GM19467 (cell line): ENCODE results near the gene ATP2B3.
A peak's percentile ranks its signal among the peaks of the same experiment; 100 is the strongest.

ENCODE experiments used
- ATAC-seq: cut with Tn5 transposase; IDR thresholded peaks from one replicate; pipeline ENCODE4 v1.9.1; 2021; ENCODE audit warnings: mild to moderate bottlenecking, moderate library complexity; ENCODE audit not compliant: unreplicated experiment

The ATP2B3 gene

DNA sequence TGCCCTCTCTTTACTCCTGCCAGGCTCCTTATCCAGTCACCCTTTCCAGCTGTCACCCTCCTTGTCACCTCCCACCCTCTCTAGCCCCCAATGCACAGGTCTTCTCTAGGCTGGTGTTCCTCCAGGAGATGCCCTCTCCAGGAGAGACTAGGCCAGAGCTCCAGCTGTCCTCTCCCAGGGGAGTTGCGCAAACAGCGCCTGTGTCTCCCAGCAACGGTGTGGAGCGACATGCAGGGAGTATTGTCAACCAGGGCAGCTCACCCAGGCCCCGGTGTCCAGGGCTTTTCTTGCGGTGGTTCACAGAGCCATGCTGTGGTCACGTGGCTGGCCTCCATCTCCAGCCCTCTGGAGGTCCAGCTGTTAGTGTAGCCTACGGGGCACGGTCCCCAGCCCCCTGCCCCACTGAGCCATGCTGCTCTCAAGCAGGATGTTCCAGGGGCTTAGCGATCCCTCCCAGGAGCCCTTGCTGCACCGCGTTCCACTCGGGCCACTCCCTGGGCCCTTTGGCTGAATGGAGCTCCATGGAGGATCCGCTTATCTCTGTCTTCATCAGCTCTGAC, 46.7 kb downstream of the ATP2B3 start:
- ATAC-seq, result no peak

DNA sequence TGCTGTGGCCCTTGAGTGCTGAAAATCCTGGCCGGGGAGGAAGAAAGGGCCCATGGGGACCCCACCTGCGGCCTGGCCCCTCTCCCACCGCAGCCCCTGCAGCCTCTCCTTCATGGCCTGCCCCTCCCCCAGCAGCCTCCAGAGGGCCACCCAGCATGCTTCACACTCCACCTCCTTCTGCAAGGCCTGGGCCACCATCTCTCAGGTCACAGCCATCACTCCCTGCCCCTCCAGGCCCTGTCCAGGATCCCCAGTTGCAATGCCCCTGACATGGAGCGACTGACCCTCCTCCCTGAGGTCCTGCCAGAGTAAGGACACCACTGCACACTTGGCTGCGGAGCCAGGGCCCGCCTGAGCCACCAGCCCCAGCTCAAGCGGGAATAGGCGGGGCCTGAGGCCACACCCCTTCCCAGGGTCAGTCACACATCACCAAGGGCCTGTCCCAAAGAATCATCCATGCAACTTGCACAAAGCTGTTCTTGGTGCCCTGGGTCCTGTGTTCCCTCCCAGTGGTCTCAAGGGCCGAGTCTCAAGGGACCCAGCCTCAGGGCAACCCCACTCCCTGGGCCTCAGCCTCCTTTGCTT, 48.6 kb downstream of the ATP2B3 start:
- no peak for ATAC-seq

DNA sequence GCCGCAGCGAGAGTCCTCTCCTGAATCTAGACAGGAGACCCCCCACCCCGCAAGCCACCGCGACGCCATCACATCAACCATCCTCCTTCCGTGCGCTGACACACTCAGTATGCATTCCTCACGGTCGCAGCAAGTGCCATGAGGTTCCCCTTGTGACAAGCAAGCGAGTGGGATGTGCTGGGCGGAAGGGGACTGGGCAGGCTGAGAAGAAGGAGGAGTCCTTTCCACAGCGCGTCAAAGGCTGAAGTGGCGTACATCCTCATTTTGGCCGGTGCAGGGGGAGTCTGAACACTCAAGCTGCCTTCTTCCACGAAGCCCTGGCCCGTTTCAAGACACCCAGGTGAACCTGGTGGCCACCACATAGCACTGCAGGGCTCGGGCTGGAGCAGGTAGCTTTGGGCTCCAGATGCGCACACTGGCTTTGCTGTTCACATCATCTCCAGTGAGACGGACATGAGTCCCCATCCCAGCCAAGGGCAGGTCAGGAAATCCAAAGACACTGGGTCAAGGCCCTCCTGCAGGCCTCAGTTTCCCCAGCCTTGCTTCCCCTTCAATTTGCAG, 51.1 kb downstream of the ATP2B3 start:
- ATAC-seq, result no peak

DNA sequence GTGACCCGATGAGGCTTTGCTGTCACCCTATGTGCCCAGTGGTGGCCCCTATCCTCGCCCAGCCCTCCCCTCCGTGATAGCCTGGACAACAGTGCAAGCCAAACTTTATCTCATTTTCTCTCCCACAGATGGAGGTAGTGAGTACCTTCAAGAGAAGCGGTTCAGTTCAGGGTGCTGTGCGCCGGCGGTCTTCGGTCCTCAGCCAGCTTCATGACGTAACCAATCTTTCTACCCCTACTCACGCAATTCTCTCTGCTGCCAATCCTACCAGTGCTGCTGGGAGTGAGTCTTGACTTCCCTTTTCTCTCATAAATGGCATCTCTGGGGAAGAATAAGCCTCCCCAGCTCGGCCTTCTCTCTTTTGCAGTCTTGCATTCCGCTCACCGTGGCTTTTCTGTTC, 52.0 kb downstream of the ATP2B3 start:
- no peak for ATAC-seq

DNA sequence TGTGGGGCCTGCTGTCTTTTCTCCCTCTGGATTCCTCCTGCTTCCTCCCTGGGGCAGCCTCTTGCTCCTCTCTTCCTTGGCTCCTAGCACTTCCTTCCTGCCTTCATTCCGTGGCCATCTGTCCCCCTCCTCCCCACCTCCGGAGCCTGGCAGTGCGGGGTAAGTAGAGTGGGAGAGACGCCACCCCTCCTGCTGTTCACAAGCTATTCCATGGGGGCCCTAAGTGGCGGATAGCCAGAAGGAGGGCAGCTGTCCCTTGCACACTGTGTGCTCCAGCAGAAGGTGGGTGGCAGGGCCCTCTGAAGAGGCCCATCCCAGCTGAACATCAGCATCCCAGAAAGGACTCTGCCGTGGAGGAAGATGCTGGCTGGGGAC, 54.1 kb downstream of the ATP2B3 start:
- no peak for ATAC-seq

DNA sequence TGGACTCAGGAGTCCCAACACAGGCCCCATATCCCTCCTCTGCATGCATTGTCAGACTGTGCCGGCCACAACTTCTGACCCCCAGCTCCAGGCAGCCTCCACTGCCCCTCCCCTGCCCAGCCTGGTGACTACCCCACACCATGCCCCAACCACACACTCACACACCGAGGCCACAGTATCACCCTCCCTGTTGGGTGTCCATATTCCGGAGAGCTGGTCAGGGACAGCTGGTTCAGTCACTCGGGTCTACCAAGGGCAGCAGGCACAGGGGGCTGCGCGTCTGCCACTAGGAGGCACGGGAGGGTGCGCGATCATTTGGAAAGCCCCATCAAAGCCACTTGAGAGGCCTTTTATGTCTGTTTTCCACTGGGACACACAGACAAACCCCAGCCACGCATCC, 55.2 kb downstream of the ATP2B3 start:
- ATAC-seq, result no peak

DNA sequence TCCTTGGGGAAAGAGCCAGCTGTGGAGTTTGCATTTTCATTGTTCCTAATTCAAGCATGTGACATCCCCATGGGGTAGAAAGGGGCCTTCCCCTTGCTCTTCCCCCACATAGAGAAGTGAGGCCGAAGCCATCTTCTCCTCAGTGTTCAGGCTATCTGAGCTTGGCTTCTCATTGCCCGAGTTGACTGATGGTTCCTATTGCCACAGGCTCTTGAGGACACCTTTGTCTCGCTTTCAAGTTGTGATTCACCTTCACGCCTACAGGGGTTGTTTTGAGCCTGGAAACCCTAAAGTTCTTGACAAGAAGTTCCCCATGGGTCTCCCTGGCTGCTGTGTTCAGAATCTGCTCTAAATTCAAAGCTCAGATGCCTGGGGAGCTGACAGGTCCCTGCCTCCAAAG, 56.5 kb downstream of the ATP2B3 start:
- no peak for ATAC-seq

DNA sequence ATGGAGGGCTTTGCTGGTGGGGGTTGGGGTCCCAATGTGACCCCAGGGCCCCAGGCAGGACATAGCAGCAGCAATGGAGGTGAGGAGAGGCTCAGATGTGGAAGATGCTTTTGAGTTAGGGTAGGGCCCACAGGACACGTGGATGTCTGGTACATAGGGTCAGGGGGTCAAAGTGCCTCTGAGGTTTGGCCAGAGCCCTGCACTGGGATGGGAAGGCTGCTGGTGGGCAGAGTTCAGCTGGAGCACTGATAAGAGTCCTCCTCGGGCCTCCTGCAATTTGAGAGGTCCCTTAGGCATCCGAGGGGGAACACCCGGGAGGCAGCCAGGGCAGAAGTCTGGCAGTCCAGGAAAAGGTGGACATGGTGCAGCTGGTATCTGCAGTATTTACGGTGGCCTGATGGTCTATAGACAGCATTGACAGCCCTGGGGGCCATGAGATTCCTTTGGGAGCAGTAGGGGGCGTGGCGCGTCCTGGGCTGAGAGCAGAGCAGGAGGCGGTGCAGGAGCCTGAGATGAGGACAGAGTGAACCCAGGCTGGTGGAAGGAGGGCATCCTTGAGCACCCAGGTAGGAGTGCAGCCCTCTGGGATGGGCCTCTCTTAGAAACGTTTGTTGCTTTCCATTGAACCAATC, 58.9 kb downstream of the ATP2B3 start:
- no peak for ATAC-seq

DNA sequence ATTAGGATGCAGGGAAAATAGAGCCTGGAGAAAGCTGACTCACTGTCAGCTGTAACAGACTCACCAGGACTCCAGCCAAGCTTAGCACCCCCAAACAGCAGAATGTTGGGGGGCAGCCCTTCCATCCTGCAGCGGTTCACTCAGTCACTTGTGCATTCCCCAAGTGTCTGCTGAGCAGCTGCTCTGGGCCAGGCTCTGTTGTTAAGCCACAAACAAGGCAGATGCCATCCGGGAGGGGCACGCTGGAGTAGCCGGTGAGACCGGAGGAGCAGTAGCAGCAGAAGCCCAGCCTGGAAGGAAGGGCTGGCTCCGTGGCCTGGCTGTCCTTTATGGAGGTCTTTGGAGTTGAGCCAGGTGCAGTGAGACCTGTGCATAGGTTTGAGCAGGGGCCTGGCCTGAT, 59.5 kb downstream of the ATP2B3 start:
- no peak for ATAC-seq

DNA sequence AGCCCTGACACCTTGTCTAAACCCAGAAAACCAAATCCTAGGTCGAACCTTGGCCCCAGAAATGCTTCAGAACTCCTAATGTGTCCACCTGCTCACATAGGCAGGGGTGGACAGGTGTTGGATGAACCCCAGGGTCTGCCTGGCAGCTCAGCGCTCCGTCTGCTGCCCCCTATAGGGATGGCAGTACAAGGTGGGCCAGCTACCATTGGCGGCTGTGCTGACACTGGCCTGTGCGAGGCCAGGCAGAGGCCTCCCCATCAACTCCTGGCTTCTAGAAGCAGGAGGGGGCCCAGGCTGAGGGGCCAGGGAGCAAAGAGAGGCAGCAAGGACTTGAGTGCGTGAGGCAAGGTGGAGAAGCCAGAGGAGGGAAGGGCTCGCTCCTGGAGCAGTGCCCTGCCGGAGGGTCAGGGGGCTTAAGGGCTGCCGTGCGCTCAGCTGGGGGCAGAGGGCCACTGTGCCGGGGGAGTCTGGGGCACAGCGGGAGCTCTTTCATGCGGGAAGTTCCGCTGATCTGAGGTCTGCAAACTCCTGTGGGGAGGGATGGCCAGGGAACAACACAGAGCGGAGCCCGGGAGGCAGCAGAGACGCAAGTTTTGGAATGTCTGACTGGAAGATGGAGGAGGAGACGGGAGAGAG, 60.9 kb downstream of the ATP2B3 start:
- ATAC-seq, result no peak

DNA sequence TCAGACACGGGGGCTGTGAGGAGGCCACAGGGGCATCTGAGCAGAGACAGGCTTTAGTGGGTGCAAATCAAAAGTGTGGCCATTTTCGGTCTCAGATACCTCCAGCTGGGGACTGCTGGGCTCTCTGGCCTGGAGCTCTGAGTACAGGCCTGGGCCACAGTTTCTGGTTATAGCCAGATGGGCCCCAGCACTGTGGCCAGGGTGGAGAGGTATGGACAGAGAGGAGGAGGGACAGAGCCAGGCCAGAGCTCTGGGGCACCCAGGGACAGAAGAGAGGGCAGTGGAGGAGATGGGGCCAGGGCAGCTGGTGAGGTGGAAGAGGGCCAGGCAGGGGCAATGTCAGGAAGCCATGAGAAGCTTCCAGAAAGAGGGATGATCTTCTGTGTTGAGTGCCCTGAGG, 61.4 kb downstream of the ATP2B3 start:
- ATAC-seq, result no peak

DNA sequence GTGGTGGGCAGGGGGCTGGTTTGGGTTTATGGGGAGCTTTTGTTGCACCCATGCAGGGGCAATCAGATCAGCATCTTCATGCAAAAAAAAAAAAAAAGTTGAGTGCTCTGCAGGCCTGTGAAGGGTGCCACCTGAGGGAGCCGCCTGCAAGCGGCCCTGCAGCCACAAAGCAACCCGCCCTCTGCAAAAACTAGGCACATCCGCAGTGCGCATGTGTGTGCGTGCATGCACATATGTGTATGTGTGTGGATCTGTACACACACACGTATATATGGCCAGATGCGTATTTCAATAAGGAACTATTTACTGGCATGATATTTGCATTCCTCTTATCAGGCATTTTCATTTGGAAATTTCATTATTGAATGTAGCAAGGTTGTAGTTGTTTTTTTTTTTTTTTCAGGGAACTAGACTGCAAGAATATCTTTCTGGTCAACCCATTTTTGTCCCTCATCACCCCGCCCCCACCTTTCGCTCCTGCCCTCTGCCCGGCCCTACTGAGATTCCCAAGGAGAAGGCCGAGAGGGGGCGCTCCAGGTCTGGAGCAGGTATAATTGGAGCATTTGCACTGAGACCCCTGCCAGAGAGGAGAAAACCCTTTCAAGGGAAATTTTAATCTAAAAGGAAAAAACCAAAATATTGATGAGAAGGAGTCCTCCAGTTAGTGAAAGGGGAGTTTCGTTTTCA, 63.4 kb downstream of the ATP2B3 start:
- no peak for ATAC-seq

DNA sequence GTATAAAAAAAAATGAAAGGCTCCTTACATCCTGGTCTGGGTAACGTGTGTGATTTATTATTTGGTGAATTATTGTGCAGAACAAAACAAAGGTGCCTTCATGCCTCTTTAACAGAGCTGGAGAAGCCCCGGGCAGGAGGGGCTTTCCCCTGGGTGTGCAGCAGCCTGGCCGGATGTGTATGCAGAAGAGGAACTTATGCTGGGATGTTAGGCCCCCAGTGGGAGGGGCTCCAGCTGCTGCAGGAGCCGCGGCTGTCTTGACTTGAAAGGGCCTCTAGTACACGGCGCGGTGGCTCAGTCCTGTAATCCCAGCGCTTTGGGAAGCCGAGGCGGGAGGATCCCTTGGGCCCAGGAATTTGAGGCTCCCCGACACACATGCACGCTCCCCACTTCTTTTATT, 65.5 kb downstream of the ATP2B3 start:
- peak; percentile 97 for ATAC-seq

DNA sequence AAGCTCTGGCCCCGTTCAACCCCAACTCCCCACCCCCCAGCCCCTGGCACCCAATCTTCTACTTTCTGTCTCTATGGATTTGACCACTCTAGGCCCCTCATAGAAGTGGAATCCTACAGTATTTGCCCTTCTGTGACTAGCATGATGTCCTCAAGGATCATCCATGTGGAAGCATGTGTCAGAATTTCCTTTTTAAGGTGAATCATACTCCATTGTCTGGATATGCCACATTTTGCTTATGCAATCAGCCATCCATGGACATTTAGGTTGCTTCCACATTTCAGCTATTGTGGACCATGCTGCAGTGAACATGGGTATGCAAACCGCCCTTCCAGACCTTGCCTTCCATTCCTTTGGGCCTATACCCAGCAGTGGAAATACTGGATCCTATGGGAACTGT, 66.0 kb downstream of the ATP2B3 start:
- no peak for ATAC-seq

DNA sequence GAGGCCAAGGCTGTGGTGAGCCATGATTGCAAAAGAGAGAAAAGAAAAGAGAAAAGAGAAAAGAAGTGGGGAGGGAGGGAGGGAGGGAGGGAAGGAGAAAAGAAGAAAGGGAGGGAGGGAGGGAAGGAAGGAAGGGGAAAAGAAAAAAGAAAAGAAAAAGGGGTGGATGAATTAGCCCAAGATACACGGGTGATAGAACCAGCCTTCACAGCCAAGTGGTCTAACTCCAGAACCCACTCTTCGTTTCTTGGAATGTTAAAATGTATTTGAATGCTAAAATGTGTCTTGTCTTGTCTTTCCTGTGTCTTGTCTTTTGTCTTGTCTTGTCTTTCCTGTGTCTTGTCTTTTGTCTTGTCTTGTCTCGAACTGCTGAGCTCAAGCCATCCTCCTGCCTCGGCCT, 68.4 kb downstream of the ATP2B3 start:
- ATAC-seq, result no peak

DNA sequence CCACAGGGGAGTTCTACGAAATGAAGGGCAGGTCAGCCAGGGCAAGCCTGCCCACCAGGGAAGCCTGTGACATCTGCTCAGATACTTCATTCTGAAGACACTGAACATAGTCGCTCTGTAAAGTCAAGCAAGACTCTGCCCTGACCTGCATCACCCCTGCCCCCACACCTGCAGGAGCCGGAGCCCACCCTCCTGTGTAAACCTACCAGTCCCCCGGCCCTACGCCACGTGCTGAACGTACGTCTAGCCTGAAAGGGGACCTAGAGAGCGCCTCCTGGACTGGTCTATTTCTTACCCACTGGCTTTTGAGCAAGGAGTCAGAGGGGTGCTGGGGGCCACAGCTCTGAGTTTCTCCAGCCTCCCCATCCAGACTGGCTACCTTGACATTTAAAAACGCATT, 69.9 kb downstream of the ATP2B3 start:
- ATAC-seq, result no peak

DNA sequence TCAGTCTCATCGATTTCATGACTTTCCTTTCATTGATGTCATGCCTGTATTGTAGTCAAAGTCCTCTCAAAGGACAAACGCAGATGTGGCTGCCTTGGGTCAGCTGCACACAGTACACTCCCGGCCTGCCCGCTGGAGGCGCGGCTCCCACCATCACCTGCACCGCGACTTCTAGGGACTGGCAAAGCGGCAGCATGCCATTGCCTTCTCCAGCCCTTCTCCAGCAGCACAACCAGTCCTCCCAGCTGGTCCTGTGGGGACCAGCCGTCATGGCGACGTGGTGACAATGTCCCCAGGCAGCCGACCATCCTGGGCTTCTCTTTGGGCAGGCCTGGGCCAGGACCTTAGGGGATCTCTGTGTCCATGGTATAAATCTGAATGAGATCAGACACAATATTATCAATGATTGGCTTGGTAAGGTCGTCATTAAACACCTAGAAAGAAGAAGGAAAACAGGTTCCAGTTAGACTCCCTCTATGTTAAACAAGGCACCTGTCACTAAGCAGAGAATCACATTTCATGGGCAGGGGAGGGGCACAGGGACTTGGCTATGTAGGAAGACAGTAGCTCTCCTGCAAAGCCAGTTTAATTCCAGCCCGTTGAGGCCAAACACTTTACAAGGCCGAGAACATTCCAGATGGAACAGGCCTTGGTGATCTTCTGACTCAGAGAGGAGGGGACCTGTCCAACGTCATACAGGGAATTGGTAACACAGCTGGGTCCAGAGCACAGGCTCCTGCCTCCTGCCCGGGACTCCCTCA, 70.8 kb downstream of the ATP2B3 start:
- ATAC-seq, result no peak

DNA sequence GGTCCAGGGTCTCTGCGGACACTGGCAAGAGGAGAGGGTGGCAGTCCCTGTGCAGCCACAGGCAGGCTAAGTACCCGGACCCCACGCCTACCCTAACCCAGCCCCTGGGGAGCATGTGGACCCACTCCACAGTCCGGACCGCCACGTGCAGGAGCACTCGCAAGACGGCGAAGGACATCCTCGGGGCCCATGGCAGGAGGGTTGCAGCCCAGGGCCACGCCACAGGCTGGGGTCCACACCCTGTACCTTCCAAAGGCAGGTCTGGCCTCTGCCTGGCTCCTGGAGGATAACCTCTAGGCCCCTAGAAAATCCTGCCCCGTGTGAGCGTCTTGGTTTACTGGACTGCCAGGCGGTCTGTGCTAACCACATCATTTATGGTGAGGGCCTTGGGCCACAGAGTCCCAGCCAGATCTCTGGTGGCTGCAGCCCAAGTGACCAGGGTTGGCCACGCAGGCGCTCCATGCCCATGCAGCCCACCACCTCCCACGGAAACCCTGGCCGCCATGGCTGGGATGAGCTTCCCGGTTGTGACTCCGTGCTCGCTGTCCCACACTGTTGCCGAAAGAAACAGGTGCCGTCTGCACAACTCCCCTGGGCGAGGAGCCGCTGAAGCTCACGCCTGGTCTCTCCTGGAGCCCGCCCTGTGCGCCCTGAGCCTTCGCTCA, 71.5 kb downstream of the ATP2B3 start:
- no peak for ATAC-seq

DNA sequence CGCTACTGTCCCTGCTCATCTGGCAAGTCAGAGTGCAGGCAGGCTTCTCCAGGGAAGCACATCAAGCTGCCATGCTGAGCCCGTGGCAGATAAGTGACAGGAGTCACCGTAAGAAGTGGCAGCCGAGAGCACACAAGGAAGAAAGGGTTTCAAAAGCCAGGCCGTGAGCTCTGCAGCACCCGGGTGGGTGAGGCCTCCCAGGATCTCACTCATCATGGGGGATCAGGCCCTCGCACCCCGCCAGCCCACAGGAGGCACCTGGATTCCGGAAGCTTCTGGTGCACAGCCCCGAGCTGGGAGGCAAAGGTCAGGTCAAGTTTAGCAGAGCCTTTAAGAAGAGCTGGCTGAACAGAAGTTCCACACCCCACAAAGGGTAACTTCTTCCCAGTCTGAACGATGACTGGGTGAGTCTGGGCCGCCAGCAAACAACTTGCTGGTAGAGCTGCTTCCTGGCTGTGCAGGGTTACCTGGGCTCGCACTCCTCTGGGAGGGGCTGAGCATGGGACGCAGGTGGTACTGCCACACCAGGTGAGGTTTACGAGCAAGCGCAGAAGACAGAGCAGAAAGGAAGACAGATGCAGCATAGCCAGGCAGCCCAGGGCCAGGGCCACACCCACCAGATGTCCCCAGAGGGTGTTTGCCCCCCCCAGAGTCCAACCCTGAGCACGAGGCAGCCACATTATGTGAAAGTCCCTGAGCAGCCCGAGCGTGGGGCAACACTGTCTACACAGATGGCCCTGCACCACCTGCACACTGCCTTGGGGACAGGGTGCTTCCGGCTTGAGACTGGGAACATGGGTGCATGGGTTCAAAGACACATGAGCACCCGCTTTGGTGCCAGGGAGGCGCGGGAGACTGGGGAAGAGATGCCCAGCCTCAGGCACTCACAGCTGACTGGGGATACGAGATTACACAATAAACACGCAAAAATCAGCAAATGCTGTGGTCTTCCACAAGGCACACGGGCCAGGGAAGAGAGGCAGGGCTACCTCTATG, 73.8 kb downstream of the ATP2B3 start:
- ATAC-seq, result no peak
